Endothelial cell of umbilical vein (primary cell): ENCODE results near the gene MRPL14. TPM values are rescaled to one million over a fixed set of nuclear protein-coding genes. Genes with fewer than 3 reads are reported as not detected.

Experiments used
- BruUV-seq: library from RNA; stranded (reverse); fragments of 400-500 nt; replicated peaks from 2 replicates; lab custom pipeline; 2021; lab: Mats Ljungman, UMichigan
- CTCF ChIA-PET: fragments of 300-600, 350-600 bp; sonication (Branson Sonifier 250); formaldehyde crosslinking; loops from one replicate; lab custom pipeline; 2021; ENCODE audit warnings: antibody characterized with exemption, inconsistent platforms; lab: Charles Lee
- POLR2A ChIA-PET: fragments of 300-600, 350-600 bp; sonication (Branson Sonifier 250); formaldehyde crosslinking; loops from one replicate; lab custom pipeline; 2021; ENCODE audit warnings: antibody characterized with exemption, inconsistent platforms; lab: Charles Lee
- DNase-seq: peaks from one replicate; pipeline ENCODE4 v3.0.0-alpha.2; 2011; ENCODE audit warnings: low read depth, low spot score
- FAIRE-seq: peaks from 2 replicates; lab custom pipeline; 2011; peaks lifted over from hg19 to GRCh38; lab: Jason Lieb, UNC
- H2AFZ ChIP-seq: 2 replicates; pipeline ENCODE4 v1.6.0; 2012; ENCODE audit warnings: low read depth, low read length, control low read depth, inconsistent platforms
- H3K27ac ChIP-seq: 2 replicates; pipeline ENCODE4 v1.5.1; 2011; ENCODE audit warnings: low read depth, mild to moderate bottlenecking, control low read depth, low read length, moderate library complexity; ENCODE audit not compliant: insufficient read depth
- H3K27me3 ChIP-seq, 2 experiments: 2 replicates each; pipeline versions ENCODE4 v1.6.0 to v1.6.1; 2011; ENCODE audit warnings: low read length in 2 of 2, mixed read lengths in 1 of 2; ENCODE audit not compliant: control insufficient read depth in 2 of 2, insufficient read depth in 2 of 2
- H3K36me3 ChIP-seq, 2 experiments: 2 replicates in 1 of 2; 3 replicates in 1 of 2; pipeline ENCODE4 v1.5.1; 2011; ENCODE audit warnings: low read length in 2 of 2, mild to moderate bottlenecking in 1 of 2, moderate library complexity in 1 of 2; ENCODE audit not compliant: control insufficient read depth in 2 of 2, insufficient read depth in 2 of 2; ENCODE audit errors: extremely low read depth in 1 of 2
- H3K4me1 ChIP-seq: 3 replicates; pipeline ENCODE4 v1.5.1; 2011; ENCODE audit warnings: mild to moderate bottlenecking, low read length; ENCODE audit not compliant: control insufficient read depth, insufficient read depth; ENCODE audit errors: extremely low read depth
- H3K4me2 ChIP-seq: 2 replicates; pipeline ENCODE4 v1.6.1; 2011; ENCODE audit warnings: low read length, control low read depth, mixed read lengths; ENCODE audit not compliant: insufficient read depth
- H3K4me3 ChIP-seq, 3 experiments: fragments of 200-600 bp in 1 of 3; sonication (generic), shearing (Covaris generic) in 1 of 3; replicated peaks in 1 of 3; 2 replicates each; pipeline ENCODE4 v1.5.1; 2011 to 2016; ENCODE audit warnings: control low read depth in 3 of 3, low read length in 3 of 3, mild to moderate bottlenecking in 2 of 3, inconsistent platforms in 1 of 3, low read depth in 1 of 3, moderate library complexity in 1 of 3; ENCODE audit not compliant: insufficient read depth in 1 of 3
- H3K79me2 ChIP-seq: 2 replicates; pipeline ENCODE4 v1.6.0; 2012; ENCODE audit warnings: low read length, inconsistent platforms; ENCODE audit not compliant: control insufficient read depth, insufficient read depth
- H3K9ac ChIP-seq: replicated peaks from 2 replicates; pipeline ENCODE3; 2011; ENCODE audit warnings: low read length, control low read depth; ENCODE audit not compliant: insufficient read depth; ENCODE audit errors: extremely low read depth
- H3K9me1 ChIP-seq: replicated peaks from 3 replicates; pipeline ENCODE4 v1.6.0; 2011; ENCODE audit warnings: mild to moderate bottlenecking, low read length; ENCODE audit not compliant: control insufficient read depth, insufficient read depth; ENCODE audit errors: extremely low read depth
- H3K9me3 ChIP-seq: replicated peaks from 2 replicates; pipeline ENCODE4 v1.5.1; 2012; ENCODE audit warnings: low read length, inconsistent platforms; ENCODE audit not compliant: control insufficient read depth, insufficient read depth
- H4K20me1 ChIP-seq: replicated peaks from 2 replicates; pipeline ENCODE3; 2011; ENCODE audit warnings: mild to moderate bottlenecking, low read length; ENCODE audit not compliant: control insufficient read depth, insufficient read depth; ENCODE audit errors: extremely low read depth
- CTCF ChIP-seq, 2 donors: IDR thresholded peaks; 1 replicate in 1 of 2; 2 replicates in 1 of 2; pipeline ENCODE4 v1.5.1; 2011; ENCODE audit warnings: low read length in 2 of 2, mild to moderate bottlenecking in 2 of 2, moderate library complexity in 2 of 2, control low read depth in 1 of 2, inconsistent platforms in 1 of 2, low read depth in 1 of 2; ENCODE audit not compliant: insufficient read depth in 1 of 2; ENCODE audit errors: extremely low read depth in 1 of 2
- EZH2 ChIP-seq: IDR thresholded peaks from 2 replicates; pipeline ENCODE4 v1.6.1; 2012; ENCODE audit warnings: borderline replicate concordance, low read depth, mild to moderate bottlenecking, moderate library complexity, low read length, inconsistent platforms; ENCODE audit not compliant: severe bottlenecking
- FOS ChIP-seq: IDR thresholded peaks from 2 replicates; pipeline ENCODE4 v1.6.1; 2011; ENCODE audit warnings: mild to moderate bottlenecking, low read length, moderate library complexity, borderline replicate concordance; ENCODE audit not compliant: insufficient read depth
- GATA2 ChIP-seq: IDR thresholded peaks from 2 replicates; pipeline ENCODE4 v1.7.0; 2011; ENCODE audit warnings: low read depth, mild to moderate bottlenecking, moderate library complexity, mixed read lengths, low read length; ENCODE audit not compliant: insufficient read length, insufficient read depth
- JUN ChIP-seq: IDR thresholded peaks from 2 replicates; pipeline ENCODE4 v1.6.1; 2011; ENCODE audit warnings: borderline replicate concordance, low read depth; ENCODE audit not compliant: insufficient read length, insufficient read depth
- MAX ChIP-seq: IDR thresholded peaks from 2 replicates; pipeline ENCODE4 v1.6.1; 2011; ENCODE audit not compliant: insufficient read depth, insufficient read length
- MYC ChIP-seq: IDR thresholded peaks from one replicate; pipeline ENCODE4 v1.6.1; 2011; ENCODE audit warnings: mild to moderate bottlenecking, low read depth, low read length
- POLR2A ChIP-seq: IDR thresholded peaks from 2 replicates; pipeline ENCODE4 v1.6.1; 2012; ENCODE audit warnings: low read depth, mild to moderate bottlenecking, control low read depth, low read length
- POLR2AphosphoS5 ChIP-seq: IDR thresholded peaks from 2 replicates; pipeline ENCODE4 v1.6.1; 2012; ENCODE audit warnings: low read depth, mild to moderate bottlenecking, control low read depth, low read length, moderate library complexity; ENCODE audit not compliant: insufficient read depth
- dilution Hi-C: fragments of 300-500 bp; cut with MboI; formaldehyde crosslinking; loops from one replicate; pipeline ENCODE4 v1.15.0; 2019; ENCODE audit warnings: low sequenced_read_pairs; ENCODE audit not compliant: extremely low pct_ligation_motif_present
- intact Hi-C: fragments of 100-400 bp; cut with micrococcal nuclease; formaldehyde crosslinking; loops from one replicate; pipeline ENCODE4 v1.10.0; 2022
- polyA plus RNA-seq, 4 experiments: library from polyadenylated mRNA; depleted of rRNA in 3 of 4; stranded (reverse) in 3 of 4; unstranded in 1 of 4; fragments of >200 nt; gene quantifications; 2 replicates each; pipeline versions ENCODE4 v1.2.1 to v1.2.3, GENCODE V29; 2011 to 2012; ENCODE audit warnings: missing spikeins in 1 of 4
- total RNA-seq: library from RNA; stranded (reverse); gene quantifications from 2 replicates; pipeline ENCODE4 v1.2.3, GENCODE V29; 2021

Gene MRPL14
- total and polyA plus RNA-seq, 2 donors (not counting 3 experiments of a cell fraction or from before 2014, with no cell fraction given) = 68.1 to 103 TPM

- Histone ChIP-seq H3K27me3 (no peaks in the 10 kb centered on the region), H3K27ac (no peak overlapping the region), H3K9me3 (no peaks in the 10 kb centered on the region), H3K79me2 (no peaks in the 10 kb centered on the region), H3K4me2 (no peak overlapping the region), H3K4me3 (no peak overlapping the region), H4K20me1 (no peaks in the 10 kb centered on the region), H3K4me1 (no peaks in the 10 kb centered on the region), H3K36me3 (peaks cover 2 to 15% of the 10 kb centered on the region in 2 experiments), H2AFZ (no peak overlapping the region), H3K9me1 (no peaks in the 10 kb centered on the region), H3K9ac (no peak overlapping the region)
- intact Hi-C loops (no loop called here), dilution Hi-C loops (no loop called here)
- BruUV-seq = no TSS peak
- ChIA-PET CTCF (interaction anchor here (1.1 to 3.4 kb wide), 3 partner anchors 11 to 47 kb away, joined by 3 to 12 read pairs (median 3); no protein-coding TSS in a partner anchor), POLR2A (interaction anchor here (0.5 kb wide), 1 partner anchor 150 kb away, joined by 12 read pairs; no protein-coding TSS in a partner anchor)
- TF ChIP-seq GATA2 = no peak
- DNase-seq (no peak), FAIRE-seq (no peak)
Observed at GRCh38 chr6:44143731-44144130, 16.5 kb upstream of the MRPL14 start.

GRCh38 chr6:44142835-44143234, 15.6 kb upstream of the MRPL14 start:
- H2AFZ ChIP-seq = no peak overlapping the region
- H3K4me1 ChIP-seq = no peaks in the 10 kb centered on the region
- no peak overlapping the region for H3K4me2 ChIP-seq
- H3K27ac ChIP-seq = no peak overlapping the region
- ChIA-PET POLR2A (no interaction called here), CTCF (interaction anchor here (1.1 kb wide), 1 partner anchor 10 kb away, joined by 3 read pairs; no protein-coding TSS in a partner anchor)
- no peak for FAIRE-seq
- H3K36me3 ChIP-seq = peaks cover 2 to 9% of the 10 kb centered on the region in 2 experiments
- TF ChIP-seq CTCF (IDR thresholded peaks at IDR 0.05; ENCODE audit: extremely low read depth in 1 of 2, insufficient read depth in 1 of 2, low read depth in 1 of 2, low read length in 2 of 2) (no peak), MYC (no peak), MAX (no peak), FOS (no peak), GATA2 (no peak), EZH2 (no peak), POLR2A (no peak), POLR2AphosphoS5 (no peak), JUN (no peak)
- no peaks in the 10 kb centered on the region for H3K79me2 ChIP-seq
- no peak overlapping the region for H3K4me3 ChIP-seq
- no TSS peak for BruUV-seq
- H4K20me1 ChIP-seq = no peaks in the 10 kb centered on the region
- H3K9me1 ChIP-seq = no peaks in the 10 kb centered on the region
- dilution Hi-C loops = no loop called here
- H3K9me3 ChIP-seq = no peaks in the 10 kb centered on the region
- H3K9ac ChIP-seq = no peak overlapping the region
- no peak for DNase-seq
- intact Hi-C loops = no loop called here
- H3K27me3 ChIP-seq = no peaks in the 10 kb centered on the region
